ENCODE results near the gene TIMM22.
"Not testable (repeated sequence)": the region's sequence is repeated elsewhere in the genome, so short reads cannot be mapped to it uniquely, and the experiment has no call there.

Gene TIMM22

GRCh38 chr17:1047177-1047878 lies 50.4 kb downstream of the TIMM22 start:
- TF ChIP-seq CTCF (conservative IDR thresholded peaks at IDR 0.05; ENCODE audit: control insufficient read depth, insufficient read depth, low read depth, low read length) = no peak
- no peak for DNase-seq (ENCODE audit: low read depth)
- H3K4me3 ChIP-seq (ENCODE audit: control insufficient read depth, low read depth, low read length) = no peak overlapping the region

- H3K4me3 ChIP-seq (ENCODE audit: control insufficient read depth, low read depth, low read length) = no peak overlapping the region
- TF ChIP-seq CTCF (conservative IDR thresholded peaks at IDR 0.05; ENCODE audit: control insufficient read depth, insufficient read depth, low read depth, low read length) = no peak
- no peak for DNase-seq (ENCODE audit: low read depth)
These were observed 51.0 kb downstream of the TIMM22 start for GRCh38 chr17:1047879-1048470.

- not testable (repeated sequence) for DNase-seq (ENCODE audit: low read depth); H3K4me3 ChIP-seq (ENCODE audit: control insufficient read depth, low read depth, low read length)
These were observed 51.7 kb downstream of the TIMM22 start for GRCh38 chr17:1048516-1049115.

GRCh38 chr17:1049446-1050225 lies 52.7 kb downstream of the TIMM22 start:
- no peak for DNase-seq (ENCODE audit: low read depth)
- no peak for TF ChIP-seq CTCF (conservative IDR thresholded peaks at IDR 0.05; ENCODE audit: control insufficient read depth, insufficient read depth, low read depth, low read length)

GRCh38 chr17:1050246-1050995 lies 53.5 kb downstream of the TIMM22 start:
- H3K4me3 ChIP-seq (ENCODE audit: control insufficient read depth, low read depth, low read length) = no peak overlapping the region
- TF ChIP-seq CTCF (conservative IDR thresholded peaks at IDR 0.05; ENCODE audit: control insufficient read depth, insufficient read depth, low read depth, low read length) = no peak
- DNase-seq (ENCODE audit: low read depth) = no peak

More at GRCh38 chr17:1049446-1050225, 52.7 kb downstream of the TIMM22 start:
- no peak overlapping the region for H3K4me3 ChIP-seq (ENCODE audit: control insufficient read depth, low read depth, low read length)

GRCh38 chr17:1050996-1051925 lies 54.3 kb downstream of the TIMM22 start:
- TF ChIP-seq CTCF (conservative IDR thresholded peaks at IDR 0.05; ENCODE audit: control insufficient read depth, insufficient read depth, low read depth, low read length) = no peak
- no peak for DNase-seq (ENCODE audit: low read depth)
- no peak overlapping the region for H3K4me3 ChIP-seq (ENCODE audit: control insufficient read depth, low read depth, low read length)

Measured in fibroblast of mammary gland (primary cell).